Lower lobe of right lung (tissue), 2 donors: ENCODE measurements around the gene TNNT2. TPM values are rescaled to one million over a fixed set of nuclear protein-coding genes. Genes with fewer than 3 reads are reported as not detected.

Experiments
- ATAC-seq, 2 donors: fragments of 200-7000 bp; cut with Tn5 transposase; one replicate each; pipeline ENCODE4 v1.9.1; 2020 to 2022; ENCODE audit warnings: mild to moderate bottlenecking in 2 of 2, moderate library complexity in 2 of 2
- DNase-seq: peaks from one replicate; pipeline ENCODE4 v3.0.0-alpha.2; 2020
- H3K27ac ChIP-seq: fragments of 200-600 bp; one replicate; pipeline ENCODE4 v1.8.0; 2022
- H3K27me3 ChIP-seq: fragments of 200-600 bp; one replicate; pipeline ENCODE4 v1.8.0; 2022; ENCODE audit warnings: low read depth
- H3K36me3 ChIP-seq: fragments of 200-600 bp; one replicate; pipeline ENCODE4 v1.8.0; 2022; ENCODE audit warnings: mild to moderate bottlenecking
- H3K4me1 ChIP-seq: fragments of 200-600 bp; one replicate; pipeline ENCODE4 v1.8.0; 2022
- H3K4me3 ChIP-seq: fragments of 200-600 bp; one replicate; pipeline ENCODE4 v1.8.0; 2022; ENCODE audit warnings: mild to moderate bottlenecking
- H3K9me3 ChIP-seq: fragments of 200-600 bp; one replicate; pipeline ENCODE4 v1.8.0; 2022
- intact Hi-C: fragments of 100-400 bp; cut with DNase I; formaldehyde crosslinking; loops from one replicate; pipeline ENCODE4 v1.11.0; 2022
- total RNA-seq: library from RNA; stranded (reverse); fragmentation: NEBNext Ultra II Directional; extraction: Animal tissue kit (Norgen Biotek cat#: 25700); gene quantifications from one replicate; pipeline ENCODE4 v1.2.1, GENCODE V29; 2021
- TF ChIP-seq, protein P1 (sequence below): fragments of 200-600 bp; IDR thresholded peaks from one replicate; pipeline ENCODE4 v1.8.0; 2022; ENCODE audit warnings: antibody characterized with exemption, mild to moderate bottlenecking
- donor health status: DM: no; HTN: yes; CAD: no; lungs with severe emphysema.

TNNT2 gene
- total RNA-seq, 1 donor from 2014 or later: 6.4 TPM

DNA sequence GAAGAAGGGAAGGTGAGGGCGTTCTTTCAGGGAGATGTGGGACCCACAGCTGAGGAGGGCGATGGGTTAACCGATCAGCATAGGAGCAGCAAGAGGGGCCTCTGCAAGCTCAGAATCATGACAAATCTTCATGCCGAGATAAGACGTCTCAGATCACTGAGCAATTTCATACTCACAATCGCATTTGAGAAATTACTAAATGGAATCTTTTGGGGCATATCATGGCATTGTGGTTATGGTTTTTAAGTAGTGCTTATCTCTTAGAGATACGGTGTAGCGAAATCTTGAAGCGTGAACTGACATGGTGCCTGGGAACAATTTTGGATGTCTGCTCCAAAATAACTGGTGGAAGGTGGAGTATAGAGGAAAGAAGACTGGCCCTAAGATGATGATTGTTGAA lies 6.2 kb downstream of the TNNT2 start:
- DNase-seq: no peak
- TF ChIP-seq, protein P1, sequence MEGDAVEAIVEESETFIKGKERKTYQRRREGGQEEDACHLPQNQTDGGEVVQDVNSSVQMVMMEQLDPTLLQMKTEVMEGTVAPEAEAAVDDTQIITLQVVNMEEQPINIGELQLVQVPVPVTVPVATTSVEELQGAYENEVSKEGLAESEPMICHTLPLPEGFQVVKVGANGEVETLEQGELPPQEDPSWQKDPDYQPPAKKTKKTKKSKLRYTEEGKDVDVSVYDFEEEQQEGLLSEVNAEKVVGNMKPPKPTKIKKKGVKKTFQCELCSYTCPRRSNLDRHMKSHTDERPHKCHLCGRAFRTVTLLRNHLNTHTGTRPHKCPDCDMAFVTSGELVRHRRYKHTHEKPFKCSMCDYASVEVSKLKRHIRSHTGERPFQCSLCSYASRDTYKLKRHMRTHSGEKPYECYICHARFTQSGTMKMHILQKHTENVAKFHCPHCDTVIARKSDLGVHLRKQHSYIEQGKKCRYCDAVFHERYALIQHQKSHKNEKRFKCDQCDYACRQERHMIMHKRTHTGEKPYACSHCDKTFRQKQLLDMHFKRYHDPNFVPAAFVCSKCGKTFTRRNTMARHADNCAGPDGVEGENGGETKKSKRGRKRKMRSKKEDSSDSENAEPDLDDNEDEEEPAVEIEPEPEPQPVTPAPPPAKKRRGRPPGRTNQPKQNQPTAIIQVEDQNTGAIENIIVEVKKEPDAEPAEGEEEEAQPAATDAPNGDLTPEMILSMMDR: no peak
- no peaks in the 10 kb centered on the region for H3K36me3 ChIP-seq
- intact Hi-C loops: no loop called here
- H3K27me3 ChIP-seq: peaks cover 12% of the 10 kb centered on the region
- no peak overlapping the region for H3K27ac ChIP-seq
- H3K4me1 ChIP-seq: no peaks in the 10 kb centered on the region
- no peak for ATAC-seq
- no peaks in the 10 kb centered on the region for H3K9me3 ChIP-seq
- H3K4me3 ChIP-seq: no peak overlapping the region

DNA sequence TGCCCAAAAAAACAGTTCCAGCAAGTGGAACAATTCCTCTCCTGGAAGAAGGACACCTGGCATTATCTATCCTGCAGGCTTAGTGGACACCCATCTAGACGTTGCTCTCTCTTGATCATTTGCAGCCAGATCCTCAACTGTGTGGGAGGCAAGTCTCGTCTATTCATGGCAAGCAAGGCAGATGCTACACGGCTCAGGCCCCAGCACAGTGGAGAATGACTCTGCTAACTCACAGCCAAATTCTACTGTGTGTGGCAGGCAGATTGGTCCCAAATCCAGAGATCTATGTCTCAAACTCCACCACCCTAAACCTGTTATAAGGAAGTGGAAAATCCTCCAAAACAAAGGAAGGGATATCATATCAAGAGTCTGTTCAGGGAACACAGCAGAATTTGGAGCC lies 7.0 kb downstream of the TNNT2 start:
- TF ChIP-seq, protein P1: no peak
- H3K36me3 ChIP-seq: no peaks in the 10 kb centered on the region
- no peaks in the 10 kb centered on the region for H3K9me3 ChIP-seq
- DNase-seq (no peak), ATAC-seq (no peak)
- intact Hi-C loops: no loop called here
- H3K27ac ChIP-seq: no peak overlapping the region
- peaks cover 12% of the 10 kb centered on the region for H3K27me3 ChIP-seq
- H3K4me3 ChIP-seq: no peak overlapping the region
- H3K4me1 ChIP-seq: no peaks in the 10 kb centered on the region

DNA sequence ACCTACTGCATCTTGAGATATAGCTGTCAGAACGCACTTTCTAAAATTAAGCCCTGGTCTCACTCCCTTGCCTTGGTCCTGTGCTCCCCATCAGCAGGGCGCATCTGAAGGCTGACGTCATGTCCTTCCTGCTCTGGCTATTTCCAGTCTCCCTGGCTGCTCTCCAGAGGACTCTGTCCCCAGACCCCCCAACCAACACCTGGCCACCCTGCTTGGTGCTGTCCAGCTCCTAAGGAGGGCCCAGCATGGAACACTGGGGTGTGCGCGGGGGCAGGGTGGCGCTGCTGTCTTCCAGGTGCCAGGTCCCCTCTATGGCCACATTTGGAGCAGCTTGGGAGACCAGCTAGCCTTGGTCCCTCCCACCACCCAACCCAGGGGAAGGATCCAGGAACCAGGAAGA lies 8.3 kb downstream of the TNNT2 start:
- TF ChIP-seq, protein P1: no peak
- intact Hi-C loops: no loop called here
- Histone ChIP-seq H3K9me3 (no peaks in the 10 kb centered on the region), H3K27ac (no peak overlapping the region), H3K4me1 (no peaks in the 10 kb centered on the region), H3K4me3 (no peak overlapping the region), H3K36me3 (no peaks in the 10 kb centered on the region), H3K27me3 (peaks cover 12% of the 10 kb centered on the region)
- DNase-seq (no peak), ATAC-seq (no peak)

DNA sequence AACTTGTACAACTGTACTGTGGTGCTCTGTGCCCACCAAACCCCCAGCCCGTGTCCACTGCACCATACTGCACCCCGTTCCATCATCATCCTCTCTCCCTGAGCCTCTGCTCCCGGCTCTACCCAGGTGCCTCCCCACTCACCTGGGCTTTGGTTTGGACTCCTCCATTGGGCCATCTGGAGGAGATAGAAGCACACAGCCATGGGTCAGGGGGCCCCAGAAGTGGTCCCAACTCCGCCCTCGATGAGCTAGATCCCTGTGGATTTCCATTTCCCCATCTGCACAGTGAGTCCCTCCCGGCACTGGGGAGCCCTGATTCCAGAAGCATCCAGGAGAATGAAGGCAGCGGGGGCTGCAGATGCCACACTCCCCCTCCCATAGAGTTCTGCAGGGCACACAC lies 10.8 kb downstream of the TNNT2 start:
- DNase-seq (no peak), ATAC-seq (no peak)
- intact Hi-C loops: no loop called here
- TF ChIP-seq, protein P1: no peak
- no peak overlapping the region for H3K27ac ChIP-seq
- H3K9me3 ChIP-seq: no peaks in the 10 kb centered on the region
- H3K27me3 ChIP-seq: peaks cover 6% of the 10 kb centered on the region
- H3K4me3 ChIP-seq: no peak overlapping the region
- no peaks in the 10 kb centered on the region for H3K4me1 ChIP-seq
- H3K36me3 ChIP-seq: no peaks in the 10 kb centered on the region

DNA sequence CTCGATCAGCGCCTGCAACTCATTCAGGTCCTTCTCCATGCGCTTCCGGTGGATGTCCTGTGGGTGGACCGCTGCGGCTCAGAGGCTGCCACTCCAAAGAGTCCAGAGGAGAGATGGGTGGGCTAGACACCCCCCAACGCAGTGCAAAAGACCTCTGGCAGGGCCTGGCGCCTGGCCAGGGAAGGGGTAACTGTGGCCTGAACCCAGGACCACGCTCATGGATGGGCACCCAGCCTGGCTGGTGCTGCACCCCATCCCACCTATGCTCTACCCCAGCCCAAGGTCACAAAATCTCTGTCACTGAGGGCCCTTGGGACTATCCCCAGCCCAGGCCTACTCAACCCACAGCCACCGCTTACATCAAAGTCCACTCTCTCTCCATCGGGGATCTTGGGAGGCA lies 12.2 kb downstream of the TNNT2 start:
- Histone ChIP-seq H3K27ac (no peak overlapping the region), H3K4me3 (no peak overlapping the region), H3K9me3 (no peaks in the 10 kb centered on the region), H3K27me3 (no peaks in the 10 kb centered on the region), H3K36me3 (no peaks in the 10 kb centered on the region), H3K4me1 (no peaks in the 10 kb centered on the region)
- no peak for DNase-seq
- TF ChIP-seq, protein P1: no peak
- intact Hi-C loops: no loop called here
- no peak for ATAC-seq

DNA sequence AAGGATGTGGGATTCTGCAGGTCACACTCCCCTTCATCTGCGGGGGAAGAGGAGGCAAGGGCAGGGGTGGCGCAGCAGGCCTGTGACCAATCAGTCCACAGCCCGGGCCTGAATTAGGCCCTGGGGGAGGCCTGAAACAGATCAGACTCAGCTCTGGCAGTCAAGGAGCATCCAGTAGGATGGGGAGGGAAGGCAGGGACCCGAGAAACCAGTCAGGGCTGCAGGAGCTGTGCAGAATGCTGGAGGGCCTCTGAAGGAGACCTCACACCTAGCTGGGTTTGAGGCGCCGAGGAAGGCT lies 12.7 kb downstream of the TNNT2 start:
- no peaks in the 10 kb centered on the region for H3K9me3 ChIP-seq
- intact Hi-C loops: no loop called here
- TF ChIP-seq, protein P1: no peak
- peak; percentile 7 for DNase-seq
- H3K36me3 ChIP-seq: no peaks in the 10 kb centered on the region
- no peaks in the 10 kb centered on the region for H3K4me1 ChIP-seq
- no peak overlapping the region for H3K4me3 ChIP-seq
- H3K27me3 ChIP-seq: no peaks in the 10 kb centered on the region
- H3K27ac ChIP-seq: no peak overlapping the region
- ATAC-seq: no peak
